Prostate gland (tissue), 2 donors: ENCODE data around the gene CLIC3.

Experiments
- POLR2A ChIP-seq: fragments of 450-650 bp; IDR thresholded peaks from one replicate; pipeline ENCODE4 v1.6.1; 2016; ENCODE audit warnings: antibody characterized with exemption, mild to moderate bottlenecking
- POLR2AphosphoS5 ChIP-seq: sonication (generic); formaldehyde crosslinking; IDR thresholded peaks from one replicate; pipeline ENCODE4 v1.6.1; 2017; ENCODE audit warnings: antibody characterized with exemption
- TF ChIP-seq, protein P1 (sequence below), 4 experiments: fragments of 200-600 bp in 2 of 4; fragments of 450-650 bp in 2 of 4; sonication (generic) in 2 of 4; IDR thresholded peaks; 1 replicate in 3 of 4; 2 replicates in 1 of 4; pipeline ENCODE4 v1.5.1; 2016 to 2019; ENCODE audit warnings: antibody characterized with exemption in 4 of 4, mild to moderate bottlenecking in 2 of 4, moderate library complexity in 2 of 4

DNA sequence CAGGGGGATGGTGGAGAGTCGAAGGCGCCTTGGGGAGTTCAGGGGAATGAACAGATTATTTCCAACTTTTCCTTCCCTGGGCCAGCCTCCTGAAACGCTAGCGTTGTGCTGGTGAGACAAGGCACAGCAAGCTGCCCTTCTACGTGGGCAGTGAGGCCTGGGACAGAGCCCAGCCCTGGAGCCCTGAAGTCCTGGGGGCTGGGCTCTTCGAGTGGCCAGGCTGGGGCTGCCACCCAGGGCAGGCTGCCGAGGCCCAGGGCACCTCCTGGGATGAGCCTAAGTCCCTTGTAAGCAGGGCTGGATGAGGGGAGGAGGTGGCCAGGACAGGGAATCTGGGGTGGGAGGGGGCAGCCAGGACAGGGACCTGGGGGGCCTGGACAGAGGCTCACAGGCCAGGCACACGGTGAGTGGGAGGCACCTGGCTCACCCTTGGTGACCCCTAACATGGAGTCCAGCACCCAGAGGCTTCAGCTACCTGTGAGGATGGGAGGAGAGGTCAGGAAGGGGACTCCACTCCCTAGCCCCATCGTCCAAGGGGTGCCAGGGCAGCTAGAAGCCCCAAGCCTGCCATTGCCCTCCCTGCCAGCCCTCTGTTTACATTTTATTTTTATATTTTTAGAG, 45.6 kb downstream of the CLIC3 start:
- TF ChIP-seq POLR2AphosphoS5: no peak
- TF ChIP-seq, protein P1, sequence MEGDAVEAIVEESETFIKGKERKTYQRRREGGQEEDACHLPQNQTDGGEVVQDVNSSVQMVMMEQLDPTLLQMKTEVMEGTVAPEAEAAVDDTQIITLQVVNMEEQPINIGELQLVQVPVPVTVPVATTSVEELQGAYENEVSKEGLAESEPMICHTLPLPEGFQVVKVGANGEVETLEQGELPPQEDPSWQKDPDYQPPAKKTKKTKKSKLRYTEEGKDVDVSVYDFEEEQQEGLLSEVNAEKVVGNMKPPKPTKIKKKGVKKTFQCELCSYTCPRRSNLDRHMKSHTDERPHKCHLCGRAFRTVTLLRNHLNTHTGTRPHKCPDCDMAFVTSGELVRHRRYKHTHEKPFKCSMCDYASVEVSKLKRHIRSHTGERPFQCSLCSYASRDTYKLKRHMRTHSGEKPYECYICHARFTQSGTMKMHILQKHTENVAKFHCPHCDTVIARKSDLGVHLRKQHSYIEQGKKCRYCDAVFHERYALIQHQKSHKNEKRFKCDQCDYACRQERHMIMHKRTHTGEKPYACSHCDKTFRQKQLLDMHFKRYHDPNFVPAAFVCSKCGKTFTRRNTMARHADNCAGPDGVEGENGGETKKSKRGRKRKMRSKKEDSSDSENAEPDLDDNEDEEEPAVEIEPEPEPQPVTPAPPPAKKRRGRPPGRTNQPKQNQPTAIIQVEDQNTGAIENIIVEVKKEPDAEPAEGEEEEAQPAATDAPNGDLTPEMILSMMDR (IDR thresholded peaks at IDR 0.05): no peak
- TF ChIP-seq POLR2A: no peak
